HTERT RPE-1 (cell line): ENCODE data around the gene DENND4B.

Experiments used
- in situ Hi-C: fragments of 300-500 bp; cut with MboI; formaldehyde crosslinking; loops from 4 replicates; pipeline ENCODE4 v1.14.3; 2020; ENCODE audit warnings: low sequenced_read_pairs

The DENND4B gene

GRCh38 chr1:153951183-153951582, 4.7 kb upstream of the DENND4B start:
- in situ Hi-C loops: no loop called here

DNA sequence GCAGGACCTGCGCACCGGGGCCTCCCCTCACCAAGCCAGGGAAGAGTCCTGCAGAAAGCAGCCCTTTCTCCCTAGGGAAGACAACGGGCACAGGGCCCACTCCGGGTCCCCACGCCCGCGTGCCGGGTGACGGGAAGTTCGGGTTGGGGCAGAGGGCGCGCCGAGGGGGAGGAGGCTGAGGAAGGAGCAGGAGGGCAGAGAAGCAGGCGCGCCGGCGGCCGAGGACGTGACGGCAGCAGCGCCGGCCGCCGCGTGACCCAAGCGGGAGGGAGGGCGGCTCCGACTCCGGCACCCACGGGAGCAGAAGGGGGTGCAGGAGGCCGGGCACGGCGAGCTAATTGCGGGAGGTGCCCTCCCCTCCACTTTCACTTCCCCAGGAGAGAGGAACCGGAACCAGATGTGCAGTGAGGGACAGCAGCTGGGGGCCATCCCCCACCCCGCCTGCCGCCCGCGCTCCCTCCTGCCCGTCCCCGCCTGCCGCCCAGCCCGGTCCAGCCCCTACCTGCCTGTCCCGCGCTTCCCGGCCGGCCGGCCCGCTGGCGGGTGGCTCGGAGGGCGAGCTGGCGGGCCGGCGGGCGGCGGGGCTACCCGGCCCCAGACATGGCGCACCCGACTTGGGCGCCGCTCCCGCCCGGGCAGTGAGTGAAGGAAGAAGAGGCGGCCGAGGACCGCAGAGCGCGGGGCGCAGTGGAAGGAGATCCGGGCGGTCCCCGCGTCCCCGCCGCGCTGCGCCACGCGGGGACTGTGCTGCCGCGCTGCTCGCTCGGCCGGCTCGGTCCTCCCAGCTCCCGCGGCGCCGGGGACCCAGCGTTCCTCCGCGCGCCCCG, 510 bp downstream of the DENND4B start:
- in situ Hi-C loops: no loop called here

- in situ Hi-C loops: no loop called here
Observed at GRCh38 chr1:153945131-153945794, 1.3 kb downstream of the DENND4B start.

DNA sequence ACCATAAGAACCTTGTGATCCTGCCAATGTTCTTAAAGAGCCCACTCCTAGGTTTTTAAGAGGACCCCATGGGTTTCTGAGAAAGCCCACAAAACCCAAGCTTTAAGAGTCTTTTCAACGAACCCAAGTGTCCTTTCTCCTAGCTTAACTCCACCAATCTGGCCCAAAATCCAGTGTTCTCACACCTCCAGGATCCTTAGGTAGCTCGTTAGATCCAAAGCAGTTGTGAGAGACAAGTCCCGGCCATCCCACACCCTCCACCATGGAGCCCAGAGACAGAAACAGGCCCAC, 1.7 kb downstream of the DENND4B start:
- in situ Hi-C loops: no loop called here

DNA sequence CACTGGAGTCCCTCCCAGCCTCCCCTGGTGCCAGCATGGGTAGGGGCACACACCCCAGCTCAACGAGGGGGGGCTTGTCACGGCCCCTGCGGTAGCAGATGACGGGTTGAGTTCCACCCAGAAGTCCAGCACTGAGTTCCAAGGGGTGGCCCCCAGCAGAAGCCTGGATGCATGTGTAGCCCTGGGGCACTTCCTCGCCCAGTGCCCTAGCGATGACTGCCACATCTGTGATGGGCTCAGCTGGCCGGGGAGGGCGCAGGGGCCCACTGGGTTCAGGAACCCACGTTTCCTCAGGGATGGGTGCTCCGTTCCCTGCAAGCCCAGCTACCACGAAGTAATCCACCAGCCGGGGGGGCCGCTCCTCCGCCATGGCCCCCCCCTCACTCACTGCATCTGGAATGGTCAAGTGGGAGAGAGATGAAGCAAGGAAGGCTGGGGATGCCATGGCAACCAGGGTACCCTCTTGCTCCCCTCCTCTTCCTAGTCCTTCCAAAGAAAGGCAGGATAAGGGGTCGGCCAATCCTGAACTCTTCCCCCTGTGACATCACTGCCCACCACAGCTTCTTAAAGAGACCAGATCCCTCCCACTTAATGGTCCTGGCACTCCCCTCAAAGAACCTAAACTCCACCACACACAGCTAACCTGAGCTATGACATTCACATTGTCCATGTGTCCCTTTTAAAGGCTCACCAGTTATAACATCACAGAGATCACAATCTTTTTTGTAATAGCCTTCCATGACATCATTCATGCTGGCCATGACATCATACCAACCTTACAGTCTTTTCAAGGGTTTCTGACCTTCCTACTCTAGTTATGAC, 2.3 kb downstream of the DENND4B start:
- in situ Hi-C loops: no loop called here

GRCh38 chr1:153942766-153943549, 3.6 kb downstream of the DENND4B start:
- in situ Hi-C loops: no loop called here

DNA sequence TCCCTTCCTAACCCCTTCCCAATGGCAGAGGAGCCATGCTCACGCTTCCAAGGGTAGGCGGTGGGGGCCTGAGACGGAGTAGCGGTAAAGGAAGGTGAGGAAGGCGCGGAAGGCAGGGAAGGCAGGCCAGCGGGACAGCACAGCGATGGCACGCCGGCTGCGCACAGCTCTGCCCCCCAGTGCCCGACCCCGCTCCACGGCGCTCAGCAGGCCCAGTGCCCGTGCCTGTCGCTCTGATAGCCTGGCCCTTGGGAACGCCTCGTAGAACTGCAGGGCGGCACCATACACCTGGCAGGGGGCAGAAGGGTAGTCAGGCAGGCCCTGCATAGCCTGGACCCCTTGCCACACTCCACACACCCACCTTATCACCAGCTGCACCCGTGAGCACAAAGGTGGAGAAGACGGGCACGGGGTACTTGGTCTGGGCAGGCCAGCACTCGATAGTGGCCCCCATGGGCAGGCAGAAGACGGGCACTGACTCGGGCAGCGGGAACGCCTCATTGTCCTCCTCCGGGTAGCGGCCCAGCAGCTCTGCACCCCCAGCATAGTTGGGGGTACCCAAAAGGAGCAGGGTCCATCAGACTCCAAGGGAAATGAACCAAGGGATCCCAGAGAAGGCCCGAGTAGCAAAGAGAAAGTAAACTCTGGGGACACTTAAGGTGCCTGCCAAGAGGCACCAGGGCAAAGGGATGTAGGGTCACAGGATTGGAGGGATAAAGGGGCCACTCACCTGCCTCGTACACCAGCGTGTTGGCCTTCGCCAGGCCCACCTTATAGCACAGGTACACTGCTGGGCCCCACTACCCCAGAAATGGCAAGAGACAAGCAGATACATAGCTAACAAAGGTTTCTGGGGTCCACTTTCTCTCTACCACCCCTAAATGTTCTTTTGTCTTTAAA, 4.4 kb downstream of the DENND4B start:
- in situ Hi-C loops: no loop called here

DNA sequence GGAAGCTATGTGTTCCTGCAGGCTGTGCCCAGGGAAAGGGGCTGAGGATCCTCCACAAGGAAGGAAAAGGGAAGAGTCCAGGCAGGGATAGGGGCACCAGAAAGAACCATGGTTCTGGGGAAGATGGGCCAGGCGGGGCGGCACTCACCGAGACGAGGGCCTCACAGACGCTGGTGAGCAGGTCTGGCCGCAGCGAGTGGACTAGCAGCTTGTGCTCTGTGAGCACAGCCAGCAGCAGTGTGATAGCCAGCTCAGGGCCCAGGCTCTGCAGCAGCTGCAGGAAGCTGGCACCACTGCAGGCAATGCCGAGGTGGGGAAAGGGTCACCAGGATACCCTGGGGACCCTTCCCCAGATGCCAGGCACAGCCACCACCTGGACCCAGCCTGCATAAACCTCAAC, 5.8 kb downstream of the DENND4B start:
- in situ Hi-C loops: no loop called here

DNA sequence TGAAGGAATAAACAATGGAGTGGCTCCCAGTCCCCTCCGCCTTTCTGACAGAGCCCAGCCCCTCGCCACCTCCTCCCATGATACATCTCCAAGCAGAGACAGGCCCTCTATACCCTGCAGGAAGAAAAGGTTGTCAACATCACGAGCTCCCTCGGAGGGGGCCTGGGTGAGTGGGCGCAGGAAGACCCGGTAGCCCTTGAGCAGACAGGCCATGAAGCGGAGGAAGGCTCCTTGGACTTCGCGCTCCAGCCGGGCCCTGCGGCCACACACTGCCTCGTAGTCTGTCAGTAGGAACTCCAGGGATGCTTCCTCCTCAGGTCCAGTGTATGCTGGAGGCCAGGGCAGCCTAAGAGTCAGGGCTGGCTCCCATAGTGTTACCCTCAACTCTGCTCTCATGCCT, 7.0 kb downstream of the DENND4B start:
- in situ Hi-C loops: no loop called here

- in situ Hi-C loops: no loop called here
Observed at GRCh38 chr1:153938996-153939395, 7.5 kb downstream of the DENND4B start.

GRCh38 chr1:153937331-153937730, 9.2 kb downstream of the DENND4B start:
- in situ Hi-C loops: no loop called here

DNA sequence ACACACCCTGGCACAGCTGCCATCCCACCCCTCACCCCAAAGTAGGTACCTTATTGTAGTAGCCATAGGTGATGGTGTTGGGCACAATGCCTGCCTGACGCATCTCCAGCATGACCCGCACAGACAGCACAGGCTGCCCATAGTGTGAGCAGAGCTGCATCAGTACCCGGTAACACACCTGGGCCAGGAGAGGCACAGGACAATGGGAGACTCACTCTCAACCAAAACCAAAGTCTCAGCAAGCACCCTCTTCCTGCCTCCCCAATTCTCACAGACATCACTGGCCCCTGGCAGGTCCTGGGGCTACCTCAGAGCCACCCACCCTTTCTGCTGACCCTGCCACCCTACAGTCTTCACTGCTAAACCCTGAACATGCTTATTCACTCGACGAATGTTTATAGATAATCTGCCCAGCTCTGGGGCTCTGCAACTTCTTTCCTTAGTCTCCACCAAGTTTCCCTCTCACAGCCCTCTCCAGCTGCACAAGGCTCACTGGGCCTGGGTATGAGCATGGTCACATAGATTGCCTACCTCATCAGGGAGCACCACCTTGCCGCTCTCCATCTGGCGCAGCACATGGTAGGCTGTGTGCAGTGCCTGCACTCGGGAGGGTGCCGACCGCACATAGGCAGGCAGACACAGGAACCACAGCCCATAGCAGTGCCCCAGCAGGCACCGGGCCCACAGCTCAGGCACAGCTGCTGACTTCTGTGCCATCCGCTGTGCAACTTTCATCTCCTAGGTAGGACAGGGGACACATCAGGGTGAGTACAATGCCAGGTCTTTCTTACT, 10.3 kb downstream of the DENND4B start:
- in situ Hi-C loops: no loop called here

- in situ Hi-C loops: no loop called here
Observed at GRCh38 chr1:153934746-153935145, 11.8 kb downstream of the DENND4B start.

DNA sequence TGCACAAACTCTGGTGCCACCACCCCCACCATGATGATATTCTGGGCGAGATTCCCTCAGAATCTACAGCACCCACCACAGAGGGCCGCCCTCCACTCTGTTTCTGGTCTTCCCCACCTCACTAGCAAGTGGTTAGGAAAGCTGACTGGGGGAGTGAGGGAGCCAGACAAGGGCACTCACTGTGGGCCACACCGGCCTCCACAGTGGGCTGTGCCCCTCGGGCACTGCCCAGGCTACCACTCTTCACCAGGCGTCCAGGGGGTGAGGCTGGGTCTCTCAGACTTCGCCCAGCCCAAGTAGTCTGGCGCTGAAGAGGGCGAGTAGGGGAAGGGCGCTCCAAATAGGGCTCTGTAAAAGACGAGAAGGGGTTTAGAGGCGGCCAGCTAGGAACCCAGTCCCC, 12.6 kb downstream of the DENND4B start:
- in situ Hi-C loops: no loop called here

DNA sequence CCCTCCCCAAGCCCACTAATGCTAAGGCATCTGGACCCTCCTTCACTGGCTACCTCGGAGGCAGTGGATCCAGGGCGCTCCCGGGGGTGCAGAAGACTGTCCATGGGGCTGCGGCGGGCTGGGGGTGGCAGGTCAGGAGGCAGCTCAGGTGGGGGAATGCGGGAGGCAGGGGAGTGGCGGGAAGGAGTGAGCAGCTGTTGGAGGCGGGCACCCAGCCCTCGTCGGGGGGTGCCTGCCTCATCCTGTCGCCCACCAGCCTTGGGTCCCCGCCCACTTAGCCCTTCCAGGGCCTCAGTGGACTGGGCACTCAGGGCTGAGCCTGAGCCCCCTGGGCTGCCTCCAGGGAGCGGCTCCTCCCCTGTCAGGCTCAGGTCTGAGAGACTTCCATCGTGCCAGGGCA, 13.1 kb downstream of the DENND4B start:
- in situ Hi-C loops: no loop called here

- in situ Hi-C loops: no loop called here
Observed at GRCh38 chr1:153932156-153933131, 14.1 kb downstream of the DENND4B start.

- in situ Hi-C loops: no loop called here
Observed at GRCh38 chr1:153929981-153930948, 16.3 kb downstream of the DENND4B start.
